NCI-H446 treated with DMSO at 0.1 percent for 48 hours (cell line): ENCODE results near the gene STAT5B.
"Not testable (repeated sequence)": the region's sequence is repeated elsewhere in the genome, so short reads cannot be mapped to it uniquely, and the experiment has no call there.

Experiments
- DNase-seq: peaks from one replicate; lab custom pipeline; 2025; lab: John Stamatoyannopoulos, UW

The STAT5B gene

GRCh38 chr17:42233156-42233555, 43.0 kb downstream of the STAT5B start:
- no peak for DNase-seq

GRCh38 chr17:42230225-42230624, 46.0 kb downstream of the STAT5B start:
- no peak for DNase-seq

GRCh38 chr17:42227849-42228700, 48.1 kb downstream of the STAT5B start:
- DNase-seq, result no peak

GRCh38 chr17:42225646-42226045, 50.5 kb downstream of the STAT5B start:
- DNase-seq, result no peak

GRCh38 chr17:42224651-42225050, 51.5 kb downstream of the STAT5B start:
- DNase-seq, result no peak

GRCh38 chr17:42221886-42222745, 54.1 kb downstream of the STAT5B start:
- DNase-seq, result peak; percentile 7

GRCh38 chr17:42219280-42219679, 56.9 kb downstream of the STAT5B start:
- DNase-seq, result not testable (repeated sequence)

- no peak for DNase-seq
These were observed 62.0 kb downstream of the STAT5B start for GRCh38 chr17:42214156-42214555.

- no peak for DNase-seq
These were observed 63.8 kb downstream of the STAT5B start for GRCh38 chr17:42212382-42212781.

GRCh38 chr17:42211921-42212341, 64.3 kb downstream of the STAT5B start:
- not testable (repeated sequence) for DNase-seq

- DNase-seq, result no peak
These were observed 66.1 kb downstream of the STAT5B start for GRCh38 chr17:42210046-42210445.

- not testable (repeated sequence) for DNase-seq
These were observed 70.0 kb downstream of the STAT5B start for GRCh38 chr17:42206153-42206612.

GRCh38 chr17:42203354-42203753, 72.8 kb downstream of the STAT5B start:
- no peak for DNase-seq

- no peak for DNase-seq
These were observed 73.5 kb downstream of the STAT5B start for GRCh38 chr17:42202696-42203095.

GRCh38 chr17:42202159-42202558, 74.0 kb downstream of the STAT5B start:
- no peak for DNase-seq

GRCh38 chr17:42201458-42201772, 74.8 kb downstream of the STAT5B start:
- DNase-seq, result no peak

GRCh38 chr17:42200706-42201457, 75.3 kb downstream of the STAT5B start:
- DNase-seq, result no peak

GRCh38 chr17:42199416-42200011, 76.7 kb downstream of the STAT5B start:
- DNase-seq, result no peak

- DNase-seq, result no peak
These were observed 77.3 kb downstream of the STAT5B start for GRCh38 chr17:42198897-42199296.

- DNase-seq, result no peak
These were observed 78.5 kb downstream of the STAT5B start for GRCh38 chr17:42197564-42198156.
